ENCODE data around the gene DUSP16.

DNA sequence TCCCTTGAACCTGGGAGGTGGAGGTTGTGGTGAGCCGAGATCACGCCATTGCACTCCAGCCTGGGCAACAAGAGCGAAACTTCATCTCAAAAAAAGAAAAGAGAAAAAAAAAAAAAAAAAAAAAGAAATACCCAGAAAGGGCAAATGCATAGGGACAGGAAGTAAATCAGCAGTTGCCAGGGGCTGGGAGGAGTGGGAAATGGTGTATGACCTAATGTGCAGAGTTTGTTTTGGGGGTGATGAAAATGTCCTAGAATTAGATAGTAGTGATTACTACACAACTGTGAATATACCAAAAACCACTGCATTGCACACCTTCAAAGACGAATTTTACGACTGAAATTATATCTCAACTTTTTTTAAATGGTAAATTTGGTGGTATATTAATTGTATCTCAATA, 20.4 kb downstream of the DUSP16 start:
- TF ChIP-seq, protein P1, sequence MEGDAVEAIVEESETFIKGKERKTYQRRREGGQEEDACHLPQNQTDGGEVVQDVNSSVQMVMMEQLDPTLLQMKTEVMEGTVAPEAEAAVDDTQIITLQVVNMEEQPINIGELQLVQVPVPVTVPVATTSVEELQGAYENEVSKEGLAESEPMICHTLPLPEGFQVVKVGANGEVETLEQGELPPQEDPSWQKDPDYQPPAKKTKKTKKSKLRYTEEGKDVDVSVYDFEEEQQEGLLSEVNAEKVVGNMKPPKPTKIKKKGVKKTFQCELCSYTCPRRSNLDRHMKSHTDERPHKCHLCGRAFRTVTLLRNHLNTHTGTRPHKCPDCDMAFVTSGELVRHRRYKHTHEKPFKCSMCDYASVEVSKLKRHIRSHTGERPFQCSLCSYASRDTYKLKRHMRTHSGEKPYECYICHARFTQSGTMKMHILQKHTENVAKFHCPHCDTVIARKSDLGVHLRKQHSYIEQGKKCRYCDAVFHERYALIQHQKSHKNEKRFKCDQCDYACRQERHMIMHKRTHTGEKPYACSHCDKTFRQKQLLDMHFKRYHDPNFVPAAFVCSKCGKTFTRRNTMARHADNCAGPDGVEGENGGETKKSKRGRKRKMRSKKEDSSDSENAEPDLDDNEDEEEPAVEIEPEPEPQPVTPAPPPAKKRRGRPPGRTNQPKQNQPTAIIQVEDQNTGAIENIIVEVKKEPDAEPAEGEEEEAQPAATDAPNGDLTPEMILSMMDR (IDR thresholded peaks at IDR 0.05): no peak
- no peak for TF ChIP-seq POLR2A (IDR thresholded peaks at IDR 0.05)
